ENCODE results near the gene LRRC4.

LRRC4 gene

GRCh38 chr7:128029405-128029995, 1.7 kb downstream of the LRRC4 start:
- DNase-seq, result no peak

- DNase-seq, result no peak
These were observed 3.7 kb downstream of the LRRC4 start for GRCh38 chr7:128027485-128027980.

GRCh38 chr7:128026551-128026950, 4.7 kb downstream of the LRRC4 start:
- DNase-seq, result no peak

- DNase-seq, result no peak
These were observed 5.4 kb downstream of the LRRC4 start for GRCh38 chr7:128025819-128026218.

- no peak for DNase-seq
These were observed 5.9 kb downstream of the LRRC4 start for GRCh38 chr7:128025380-128025779.

- DNase-seq, result no peak
These were observed 7.1 kb downstream of the LRRC4 start for GRCh38 chr7:128024151-128024550.

- DNase-seq, result no peak
These were observed 8.4 kb downstream of the LRRC4 start for GRCh38 chr7:128022631-128023532.

- DNase-seq, result no peak
These were observed 9.9 kb downstream of the LRRC4 start for GRCh38 chr7:128021366-128021765.

- DNase-seq, result no peak
These were observed 11.1 kb downstream of the LRRC4 start for GRCh38 chr7:128020159-128020558.

GRCh38 chr7:128019288-128019687, 11.9 kb downstream of the LRRC4 start:
- DNase-seq, result no peak

- DNase-seq, result no peak
These were observed 13.1 kb downstream of the LRRC4 start for GRCh38 chr7:128017862-128018845.

- DNase-seq, result no peak
These were observed 13.8 kb downstream of the LRRC4 start for GRCh38 chr7:128017460-128017859.

GRCh38 chr7:128014811-128015210, 16.4 kb downstream of the LRRC4 start:
- DNase-seq, result no peak

GRCh38 chr7:128011131-128011661, 20.0 kb downstream of the LRRC4 start:
- no peak for DNase-seq

- no peak for DNase-seq
These were observed 20.7 kb downstream of the LRRC4 start for GRCh38 chr7:128010391-128011127.

GRCh38 chr7:128008744-128009143, 22.5 kb downstream of the LRRC4 start:
- DNase-seq, result no peak

GRCh38 chr7:128008141-128008540, 23.1 kb downstream of the LRRC4 start:
- DNase-seq, result no peak

- no peak for DNase-seq
These were observed 23.9 kb downstream of the LRRC4 start for GRCh38 chr7:128007303-128007680.

- no peak for DNase-seq
These were observed 24.5 kb downstream of the LRRC4 start for GRCh38 chr7:128006550-128007302.

GRCh38 chr7:128005759-128006159, 25.5 kb downstream of the LRRC4 start:
- no peak for DNase-seq

- DNase-seq, result no peak
These were observed 26.1 kb downstream of the LRRC4 start for GRCh38 chr7:128005117-128005516.
